H9 (cell line): ENCODE measurements around the gene ITM2B. TPM values are rescaled to one million over a fixed set of nuclear protein-coding genes. Genes with fewer than 3 reads are reported as not detected.

Experiments
- DNase-seq: peaks from one replicate; pipeline ENCODE4 v3.0.0-alpha.2; 2017
- H2AFZ ChIP-seq: one replicate; pipeline ENCODE4 v1.6.1; 2013; ENCODE audit warnings: mild to moderate bottlenecking, low read length, control low read depth, moderate library complexity
- H2AK5ac ChIP-seq: 2 replicates; pipeline ENCODE4 v1.6.1; 2013; ENCODE audit warnings: low read length, control low read depth, mixed read lengths; ENCODE audit not compliant: insufficient read length
- H2BK120ac ChIP-seq: one replicate; pipeline ENCODE4 v1.6.1; 2013; ENCODE audit warnings: low read depth, mild to moderate bottlenecking, low read length, control low read depth, inconsistent platforms; ENCODE audit not compliant: poor library complexity, severe bottlenecking
- H2BK12ac ChIP-seq: 2 replicates; pipeline ENCODE4 v1.6.1; 2013; ENCODE audit warnings: low read length, control low read depth, mixed read lengths, low read depth; ENCODE audit not compliant: insufficient read length
- H2BK15ac ChIP-seq: 2 replicates; pipeline ENCODE4 v1.6.1; 2013; ENCODE audit warnings: low read depth, low read length, control low read depth
- H2BK20ac ChIP-seq: one replicate; pipeline ENCODE4 v1.6.1; 2013; ENCODE audit warnings: low read depth, mild to moderate bottlenecking, low read length, control low read depth, inconsistent platforms; ENCODE audit not compliant: poor library complexity, severe bottlenecking
- H2BK5ac ChIP-seq: 2 replicates; pipeline ENCODE4 v1.6.1; 2013; ENCODE audit warnings: low read length, control low read depth, mixed read lengths; ENCODE audit not compliant: insufficient read length
- H3K14ac ChIP-seq: 2 replicates; pipeline ENCODE4 v1.6.1; 2013; ENCODE audit warnings: low read length, control low read depth; ENCODE audit not compliant: insufficient read depth
- H3K18ac ChIP-seq: 2 replicates; pipeline ENCODE4 v1.6.1; 2013; ENCODE audit warnings: low read depth, mild to moderate bottlenecking, mixed read lengths, low read length, control low read depth; ENCODE audit not compliant: insufficient read length
- H3K23ac ChIP-seq: 2 replicates; pipeline ENCODE4 v1.6.1; 2013; ENCODE audit warnings: low read length, control low read depth, mixed read lengths, low read depth; ENCODE audit not compliant: insufficient read length
- H3K23me2 ChIP-seq: 2 replicates; pipeline ENCODE4 v1.6.1; 2013; ENCODE audit warnings: low read depth, mild to moderate bottlenecking, mixed read lengths, low read length, control low read depth; ENCODE audit not compliant: insufficient read length, poor library complexity, severe bottlenecking
- H3K27ac ChIP-seq: 2 replicates; pipeline ENCODE4 v1.5.1; 2013; ENCODE audit warnings: low read length, control low read depth, mixed read lengths, low read depth; ENCODE audit not compliant: insufficient read length
- H3K27me3 ChIP-seq: 2 replicates; pipeline ENCODE4 v1.6.1; 2013; ENCODE audit warnings: low read length, control low read depth, inconsistent platforms; ENCODE audit not compliant: insufficient read depth
- H3K4ac ChIP-seq: 2 replicates; pipeline ENCODE4 v1.6.1; 2013; ENCODE audit warnings: low read depth, mild to moderate bottlenecking, control low read depth, inconsistent platforms, low read length, moderate library complexity
- H3K4me1 ChIP-seq: 2 replicates; pipeline ENCODE4 v1.6.1; 2013; ENCODE audit warnings: low read length, control low read depth, inconsistent platforms; ENCODE audit not compliant: insufficient read depth
- H3K4me2 ChIP-seq: 2 replicates; pipeline ENCODE4 v1.6.1; 2013; ENCODE audit warnings: low read length, control low read depth, mixed read lengths; ENCODE audit not compliant: insufficient read length, insufficient read depth
- H3K56ac ChIP-seq: 2 replicates; pipeline ENCODE4 v1.6.1; 2013; ENCODE audit warnings: low read depth, mild to moderate bottlenecking, mixed read lengths, low read length, control low read depth; ENCODE audit not compliant: insufficient read length
- H3K79me1 ChIP-seq: 2 replicates; pipeline ENCODE4 v1.6.1; 2013; ENCODE audit warnings: low read depth, mild to moderate bottlenecking, moderate library complexity, low read length, control low read depth, inconsistent platforms; ENCODE audit not compliant: insufficient read depth, poor library complexity, severe bottlenecking
- H3K79me2 ChIP-seq: 2 replicates; pipeline ENCODE4 v1.6.1; 2013; ENCODE audit warnings: low read length, control low read depth, inconsistent platforms; ENCODE audit not compliant: insufficient read depth
- H3K9ac ChIP-seq: 2 replicates; pipeline ENCODE4 v1.6.1; 2013; ENCODE audit warnings: low read length, control low read depth, mixed read lengths; ENCODE audit not compliant: insufficient read length; ENCODE audit errors: extremely low read depth
- H3K9me3 ChIP-seq: one replicate; pipeline ENCODE4 v1.6.1; 2013; ENCODE audit warnings: low read depth, low read length, inconsistent platforms; ENCODE audit not compliant: control insufficient read depth
- H3T11ph ChIP-seq: one replicate; pipeline ENCODE4 v1.6.1; 2013; ENCODE audit warnings: mild to moderate bottlenecking, low read length, control low read depth, inconsistent platforms
- H4K20me1 ChIP-seq: one replicate; pipeline ENCODE4 v1.6.1; 2013; ENCODE audit not compliant: control insufficient read depth, insufficient read length, insufficient read depth
- H4K5ac ChIP-seq: 2 replicates; pipeline ENCODE4 v1.6.1; 2013; ENCODE audit warnings: low read depth, mild to moderate bottlenecking, mixed read lengths, low read length, control low read depth; ENCODE audit not compliant: insufficient read length
- H4K8ac ChIP-seq: replicated peaks from 2 replicates; pipeline ENCODE4 v1.6.1; 2013; ENCODE audit warnings: low read length, control low read depth, mixed read lengths, low read depth; ENCODE audit not compliant: insufficient read length
- H4K91ac ChIP-seq: 2 replicates; pipeline ENCODE4 v1.6.1; 2013; ENCODE audit warnings: low read depth, mild to moderate bottlenecking, moderate library complexity, mixed read lengths, low read length, control low read depth; ENCODE audit not compliant: insufficient read length
- H3K27ac Mint-ChIP-seq, 3 experiments: 2 replicates in 2 of 3; 3 replicates in 1 of 3; pipeline ENCODE4 v1.8.0; 2020 to 2021; ENCODE audit warnings: mixed read lengths in 3 of 3, mild to moderate bottlenecking in 1 of 3, moderate library complexity in 1 of 3
- H3K27me3 Mint-ChIP-seq: 2 replicates; pipeline ENCODE4 v1.8.0; 2021; ENCODE audit warnings: low read depth, mild to moderate bottlenecking, moderate library complexity, mixed read lengths
- H3K36me3 Mint-ChIP-seq, 3 experiments: 2 replicates in 2 of 3; 3 replicates in 1 of 3; pipeline ENCODE4 v1.8.0; 2020 to 2021; ENCODE audit warnings: low read depth in 3 of 3, mixed read lengths in 3 of 3; ENCODE audit not compliant: insufficient read depth in 1 of 3
- H3K4me1 Mint-ChIP-seq, 2 experiments: 2 replicates each; pipeline ENCODE4 v1.8.0; 2020; ENCODE audit warnings: mixed read lengths in 2 of 2
- H3K4me3 Mint-ChIP-seq, 2 experiments: 2 replicates in 1 of 2; 3 replicates in 1 of 2; pipeline ENCODE4 v1.8.0; 2020 to 2021; ENCODE audit warnings: mild to moderate bottlenecking in 2 of 2, mixed read lengths in 2 of 2, moderate library complexity in 1 of 2
- H3K9me3 Mint-ChIP-seq, 2 experiments: 2 replicates in 1 of 2; 3 replicates in 1 of 2; pipeline ENCODE4 v1.8.0; 2020; ENCODE audit warnings: mild to moderate bottlenecking in 2 of 2, mixed read lengths in 2 of 2, moderate library complexity in 1 of 2
- CTCF ChIP-seq: fragments of 200-600 bp; sonication (generic); conservative IDR thresholded peaks from 3 replicates; pipeline ENCODE4 v1.8.0; 2021; ENCODE audit warnings: antibody characterized with exemption, mild to moderate bottlenecking
- WGBS: extraction: QIAGEN DNeasy Blood & Tissue Kit; methylation state at CpG from one replicate; pipeline ENCODE4 v1.1.7; 2013; ENCODE audit warnings: missing lambda C conversion rate, low lambda C conversion rate, mixed read lengths; ENCODE audit not compliant: insufficient read length; ENCODE audit errors: extremely low coverage; 5-methylcytosine and 5-hydroxymethylcytosine counted together
- total RNA-seq: library from RNA; stranded (reverse); gene quantifications from 2 replicates; pipeline ENCODE4 v1.2.1, GENCODE V29; 2021

Gene ITM2B
- total RNA-seq, 1 experiment from 2014 or later, result 175 TPM

GRCh38 chr13:48294653-48295052 is 61.6 kb downstream of the ITM2B start:
- Histone ChIP-seq H2BK20ac (no peak overlapping the region), H4K5ac (no peak overlapping the region), H3K23me2 (no peaks in the 10 kb centered on the region), H3K14ac (no peak overlapping the region), H3K27ac (no peak overlapping the region), H3T11ph (no peak overlapping the region), H4K20me1 (no peaks in the 10 kb centered on the region), H3K56ac (no peak overlapping the region), H4K8ac (no peak overlapping the region), H3K9me3 (no peaks in the 10 kb centered on the region), H3K4ac (no peak overlapping the region), H3K27me3 (no peaks in the 10 kb centered on the region), H3K23ac (no peak overlapping the region), H2BK120ac (no peak overlapping the region), H3K4me2 (no peak overlapping the region), H2BK15ac (no peak overlapping the region), H3K18ac (no peak overlapping the region), H2AFZ (no peak overlapping the region), H2AK5ac (no peak overlapping the region), H3K9ac (no peak overlapping the region), H3K4me1 (no peaks in the 10 kb centered on the region), H3K79me1 (no peaks in the 10 kb centered on the region), H2BK12ac (no peak overlapping the region), H2BK5ac (no peak overlapping the region), H4K91ac (no peak overlapping the region), H3K79me2 (no peaks in the 10 kb centered on the region)
- no peak for TF ChIP-seq CTCF
- Mint-ChIP-seq H3K4me3 (no peak overlapping the region), H3K27ac (no peak overlapping the region), H3K27me3 (no peaks in the 10 kb centered on the region), H3K36me3 (no peaks in the 10 kb centered on the region), H3K9me3 (no peaks in the 10 kb centered on the region), H3K4me1 (no peaks in the 10 kb centered on the region)
- no peak for DNase-seq
- WGBS, result no CpG with 5 or more reads among the region's 2 CpGs
